GM19463 (cell line): Measurements from ENCODE around the gene CCNF.
A peak's percentile ranks its signal among the peaks of the same experiment; 100 is the strongest.

Source experiments
- ATAC-seq: cut with Tn5 transposase; IDR thresholded peaks from one replicate; pipeline ENCODE4 v1.9.1; 2021; ENCODE audit warnings: mild to moderate bottlenecking, moderate library complexity; ENCODE audit not compliant: unreplicated experiment

CCNF gene

DNA sequence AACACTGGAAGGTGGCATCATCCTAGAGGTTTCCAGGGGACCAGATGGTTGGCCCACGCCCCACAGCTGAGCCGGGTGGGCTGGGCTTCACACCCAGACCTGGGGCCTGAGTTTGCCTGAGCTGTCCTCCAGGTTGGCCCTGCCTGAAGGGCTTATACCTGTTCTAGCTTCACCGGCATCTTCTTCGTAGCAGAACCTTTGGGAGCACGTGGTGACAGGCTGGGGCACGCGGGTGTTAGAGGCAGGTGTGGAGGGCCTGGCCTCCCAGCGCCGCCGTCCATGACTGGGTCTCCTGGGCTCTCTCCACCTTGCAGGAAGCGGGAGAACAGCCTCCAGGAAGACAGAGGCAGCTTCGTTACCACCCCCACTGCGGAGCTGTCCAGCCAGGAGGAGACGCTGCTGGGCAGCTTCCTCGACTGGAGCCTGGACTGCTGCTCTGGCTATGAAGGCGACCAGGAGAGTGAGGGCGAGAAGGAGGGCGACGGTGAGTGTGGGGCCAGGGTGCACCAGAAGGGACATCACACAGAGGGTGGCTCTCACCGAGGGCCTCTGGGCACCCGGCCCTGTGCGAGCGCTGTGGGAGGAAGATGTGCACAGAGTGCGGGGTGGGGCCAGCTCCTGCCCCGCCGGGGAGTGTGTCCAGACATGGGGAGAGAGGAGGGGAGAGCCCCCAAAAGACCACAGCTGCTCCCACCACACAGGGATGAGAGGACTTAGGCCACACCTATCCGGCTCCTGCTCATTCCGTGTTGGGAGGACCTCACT is 26.0 kb downstream of the CCNF start:
- ATAC-seq, result no peak

DNA sequence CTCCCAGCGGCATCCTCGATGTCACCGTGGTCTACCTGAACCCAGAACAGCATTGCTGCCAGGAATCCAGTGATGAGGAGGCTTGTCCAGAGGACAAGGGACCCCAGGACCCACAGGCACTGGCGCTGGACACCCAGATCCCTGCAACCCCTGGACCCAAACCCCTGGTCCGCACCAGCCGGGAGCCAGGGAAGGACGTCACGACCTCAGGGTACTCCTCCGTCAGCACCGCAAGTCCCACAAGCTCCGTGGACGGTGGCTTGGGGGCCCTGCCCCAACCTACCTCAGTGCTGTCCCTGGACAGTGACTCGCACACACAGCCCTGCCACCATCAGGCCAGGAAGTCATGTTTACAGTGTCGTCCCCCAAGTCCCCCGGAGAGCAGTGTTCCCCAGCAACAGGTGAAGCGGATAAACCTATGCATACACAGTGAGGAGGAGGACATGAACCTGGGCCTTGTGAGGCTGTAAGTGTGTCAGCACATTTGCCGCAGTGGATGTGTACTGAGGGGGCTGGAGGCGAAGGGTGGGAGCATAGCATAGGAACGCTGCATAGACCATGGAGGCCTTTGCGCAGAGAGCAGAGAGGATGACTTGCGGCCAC is 27.4 kb downstream of the CCNF start:
- no peak for ATAC-seq

DNA sequence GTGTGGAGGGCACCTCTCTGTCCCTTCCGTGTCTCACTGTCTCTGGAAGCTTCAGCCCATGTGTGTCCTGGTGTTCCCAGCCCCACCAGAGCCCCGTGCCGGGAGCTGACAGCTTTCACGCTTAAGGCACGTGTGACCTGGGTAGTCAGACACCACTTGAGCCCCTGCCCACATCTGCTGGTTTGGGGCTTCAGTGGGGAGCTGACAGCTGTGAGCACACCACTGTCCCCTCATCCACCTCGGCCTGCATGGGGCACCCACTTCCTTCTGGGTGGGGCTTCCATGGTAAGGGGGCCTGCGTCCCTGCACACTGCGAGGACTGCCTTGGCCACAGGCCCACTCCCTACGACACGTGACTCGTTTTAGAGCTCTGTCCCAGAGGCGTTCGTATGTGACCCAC is 28.0 kb downstream of the CCNF start:
- ATAC-seq, result no peak

DNA sequence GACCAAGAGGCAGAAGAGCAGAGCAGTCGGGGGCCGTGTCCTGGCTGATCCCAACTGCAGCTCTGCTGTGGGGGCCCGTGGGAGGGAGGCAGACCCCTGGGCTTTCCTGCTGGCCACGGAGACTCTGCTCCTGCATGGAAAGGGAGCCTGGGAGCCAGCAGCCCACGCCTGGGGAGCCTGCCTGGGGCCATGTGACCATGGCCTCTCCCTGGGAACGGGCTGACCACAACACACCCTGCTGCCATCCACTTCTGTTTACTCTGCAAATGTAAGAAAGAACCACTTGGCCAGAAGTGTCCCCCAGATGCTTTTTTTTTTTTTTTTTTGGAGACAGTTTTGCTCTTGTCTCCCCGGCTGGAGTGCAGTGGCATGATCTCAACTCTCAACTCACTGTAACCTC is 28.7 kb downstream of the CCNF start:
- ATAC-seq, result no peak

DNA sequence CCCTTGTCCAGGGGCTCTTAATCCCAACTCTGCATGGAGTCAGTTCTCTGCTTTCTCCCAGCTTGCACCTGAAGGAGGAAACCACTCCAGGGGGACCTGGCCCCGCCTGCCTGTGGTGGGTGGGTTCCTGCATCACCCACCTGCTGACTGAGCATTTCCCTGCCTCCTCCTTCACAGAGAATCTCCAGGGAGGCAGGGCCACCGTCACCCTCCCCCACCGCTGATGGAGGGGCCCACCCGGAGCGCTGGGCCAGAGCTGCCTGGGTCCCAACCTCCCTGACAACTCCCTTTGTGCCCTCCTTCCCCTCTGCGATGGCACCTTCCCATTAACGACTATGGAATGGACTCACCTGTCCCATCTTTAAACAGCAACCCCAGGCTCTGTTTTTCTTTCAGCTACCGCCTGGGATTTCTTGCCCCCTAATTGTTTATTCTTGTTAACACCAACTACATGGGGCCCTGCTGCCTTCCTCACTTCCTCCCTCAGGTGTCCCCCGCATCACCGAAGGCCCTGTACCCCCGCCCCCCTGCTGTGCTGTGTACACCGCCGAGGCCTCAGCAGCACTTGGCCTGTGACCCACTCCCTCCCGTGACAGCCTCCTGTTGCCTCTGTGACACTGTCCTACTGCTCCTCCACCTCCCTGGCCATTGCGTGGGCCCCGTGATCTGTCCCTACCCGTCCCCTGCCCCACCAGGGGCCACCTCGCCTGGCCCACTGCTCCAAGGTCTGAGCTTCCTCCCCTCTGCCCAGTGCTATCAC is 29.8 kb downstream of the CCNF start:
- no peak for ATAC-seq

DNA sequence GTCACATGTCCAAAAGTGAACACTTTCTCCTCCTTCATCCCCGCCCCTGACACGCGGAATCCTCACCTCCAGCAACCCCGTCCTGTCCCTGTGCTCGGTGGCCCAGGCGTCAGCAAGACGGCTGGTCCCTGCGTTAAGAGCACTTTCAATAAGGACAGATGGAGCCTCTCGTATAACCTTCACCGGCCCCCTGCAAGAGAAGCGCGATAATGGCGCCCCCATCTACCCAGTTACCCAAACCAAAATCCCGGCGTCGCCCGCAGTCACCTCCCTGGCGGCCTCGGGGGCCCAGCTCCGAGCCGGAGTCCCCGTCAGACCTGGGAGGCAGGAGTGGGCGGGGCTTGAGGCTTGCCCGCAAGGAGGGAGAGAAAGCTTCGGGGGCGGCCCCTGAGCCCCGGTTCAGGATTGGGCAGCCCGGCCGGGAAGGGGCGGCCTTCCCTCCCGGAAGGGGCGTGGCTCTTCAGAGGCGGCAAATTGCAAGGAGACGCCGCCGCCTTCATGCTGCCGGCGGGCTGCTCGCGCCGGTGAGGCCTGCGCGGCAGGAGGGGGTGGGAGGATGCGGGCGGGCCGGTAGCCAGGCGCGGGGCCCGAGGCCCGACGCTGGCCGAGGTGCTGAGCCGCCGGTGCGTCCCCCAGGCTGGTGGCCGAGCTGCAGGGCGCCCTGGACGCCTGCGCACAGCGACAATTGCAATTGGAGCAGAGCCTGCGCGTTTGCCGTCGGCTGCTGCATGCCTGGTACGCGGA is 30.6 kb downstream of the CCNF start, which contains the start of gene TEDC2:
Gene TEDC2, plus strand, starts transcription at position 463 of the 744 bp plus-strand sequence. Its CDS starts 36 bp downstream, at position 499.
- ATAC-seq, result peak; percentile 96

DNA sequence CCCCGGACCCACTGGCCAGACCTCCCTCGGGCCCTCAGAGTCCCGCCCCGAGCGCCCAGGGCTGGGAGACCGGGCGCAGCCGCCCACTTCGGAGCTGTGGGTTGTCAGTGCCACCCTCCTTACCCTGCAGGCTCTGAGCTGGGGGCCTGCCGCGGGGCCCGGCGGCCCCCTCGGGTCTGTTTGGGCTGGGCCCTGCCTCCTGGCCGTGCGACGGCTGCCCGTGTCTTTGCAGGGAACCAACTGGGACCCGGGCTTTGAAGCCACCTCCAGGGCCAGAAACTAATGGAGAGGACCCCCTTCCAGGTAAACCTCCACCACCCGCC is 31.1 kb downstream of the CCNF start:
- ATAC-seq, result no peak

DNA sequence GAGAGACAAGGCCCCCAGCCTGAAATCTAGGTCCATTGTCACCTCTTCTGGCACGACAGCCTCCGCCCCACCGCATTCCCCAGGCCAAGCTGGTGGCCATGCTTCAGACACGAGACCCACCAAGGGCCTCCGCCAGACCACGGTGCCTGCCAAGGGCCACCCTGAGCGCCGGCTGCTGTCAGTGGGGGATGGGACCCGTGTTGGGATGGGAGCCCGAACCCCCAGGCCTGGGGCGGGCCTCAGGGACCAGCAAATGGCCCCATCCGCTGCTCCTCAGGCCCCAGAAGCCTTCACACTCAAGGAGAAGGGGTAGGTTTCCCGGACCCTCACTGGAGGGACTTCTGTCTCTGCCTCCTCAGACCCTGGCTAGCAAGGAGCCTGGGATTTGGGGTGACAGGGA is 31.7 kb downstream of the CCNF start:
- ATAC-seq, result no peak

DNA sequence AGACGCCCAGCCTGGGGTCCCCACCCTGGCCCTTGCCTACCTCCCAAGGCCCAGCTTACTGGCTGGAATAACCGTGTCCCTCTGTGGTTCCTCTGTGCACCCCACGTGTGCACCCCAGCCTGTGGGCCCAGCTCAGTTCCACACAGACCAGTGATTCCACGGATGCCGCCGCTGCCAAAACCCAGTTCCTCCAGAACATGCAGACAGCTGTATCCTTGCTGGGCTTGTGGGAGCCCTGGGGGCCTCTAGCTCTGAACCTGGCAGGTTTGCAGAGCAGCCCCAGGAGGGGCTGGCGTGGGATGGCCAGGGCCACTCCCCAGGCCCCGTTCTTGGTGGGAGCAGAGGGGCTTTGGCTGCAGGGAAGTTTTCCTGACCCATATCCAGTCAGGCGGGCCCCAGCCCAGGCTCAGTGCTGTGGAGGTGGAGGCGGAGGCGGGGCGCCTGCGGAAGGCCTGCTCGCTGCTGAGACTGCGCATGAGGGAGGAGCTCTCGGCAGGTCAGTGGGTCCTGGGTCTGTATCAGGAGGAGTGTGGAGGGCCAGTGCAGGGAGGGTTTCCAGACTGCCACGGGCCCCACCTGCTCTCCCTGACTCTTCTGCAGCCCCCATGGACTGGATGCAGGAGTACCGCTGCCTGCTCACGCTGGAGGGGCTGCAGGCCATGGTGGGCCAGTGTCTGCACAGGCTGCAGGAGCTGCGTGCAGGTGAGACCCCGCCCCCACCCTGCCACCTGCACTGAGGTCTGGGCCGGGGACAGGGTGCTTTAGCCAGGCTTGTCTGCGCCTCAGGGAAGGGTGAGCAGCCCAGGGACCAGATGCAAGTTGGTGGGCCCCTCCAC is 33.0 kb downstream of the CCNF start:
- no peak for ATAC-seq

DNA sequence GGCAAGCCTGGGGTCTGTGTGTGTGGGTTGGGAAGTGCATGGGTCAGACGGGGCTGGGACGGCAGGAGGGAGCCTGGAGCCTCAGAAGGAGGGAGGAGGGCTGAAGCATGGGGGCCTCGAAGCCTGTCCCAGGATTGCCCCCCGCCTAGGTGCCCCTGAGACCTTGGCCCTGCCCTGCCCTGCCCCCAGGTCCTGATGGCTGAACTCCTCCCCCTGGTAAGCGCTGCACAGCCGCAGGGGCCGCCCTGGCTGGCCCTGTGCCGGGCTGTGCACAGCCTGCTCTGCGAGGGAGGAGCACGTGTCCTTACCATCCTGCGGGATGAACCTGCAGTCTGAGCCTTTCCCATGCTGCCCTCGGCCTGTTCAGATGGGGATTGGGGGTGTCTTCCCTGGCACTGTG is 35.1 kb downstream of the CCNF start:
- no peak for ATAC-seq

DNA sequence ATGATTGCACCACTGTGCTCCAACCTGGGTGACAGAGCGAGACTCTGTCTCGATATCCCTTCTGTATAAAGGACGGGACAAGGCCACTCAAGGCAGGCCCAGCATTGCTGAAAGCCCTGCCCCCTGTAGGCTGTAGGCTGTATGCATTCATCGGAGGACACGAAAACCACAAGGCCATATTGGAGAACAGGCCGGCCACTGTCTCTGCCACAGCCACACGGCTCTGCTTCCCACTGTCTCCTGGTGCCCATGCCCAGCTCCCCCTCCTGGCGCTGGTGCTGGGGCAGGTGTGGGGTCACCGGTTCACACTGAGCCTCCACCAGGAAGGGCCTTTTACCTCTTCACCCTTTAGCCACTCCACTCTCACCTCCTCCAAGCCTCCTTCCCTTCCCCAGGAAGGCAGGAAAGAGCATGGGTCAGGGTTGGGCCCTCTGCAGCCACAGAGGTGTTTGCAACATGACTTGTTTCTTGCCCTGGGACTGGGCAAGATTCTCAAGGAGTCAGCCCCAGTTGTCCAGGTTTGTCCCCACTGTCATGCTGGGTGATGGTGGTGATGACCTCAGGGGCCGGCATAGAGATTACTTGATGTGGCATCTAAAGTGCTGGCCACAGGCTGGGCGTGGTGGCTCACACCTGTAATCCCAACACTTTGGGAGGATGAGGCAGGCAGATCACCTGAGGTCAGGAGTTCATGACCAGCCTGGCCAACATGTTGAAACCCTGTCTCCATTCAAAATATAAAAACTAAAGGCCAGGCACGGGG is 36.6 kb downstream of the CCNF start:
- ATAC-seq, result no peak

DNA sequence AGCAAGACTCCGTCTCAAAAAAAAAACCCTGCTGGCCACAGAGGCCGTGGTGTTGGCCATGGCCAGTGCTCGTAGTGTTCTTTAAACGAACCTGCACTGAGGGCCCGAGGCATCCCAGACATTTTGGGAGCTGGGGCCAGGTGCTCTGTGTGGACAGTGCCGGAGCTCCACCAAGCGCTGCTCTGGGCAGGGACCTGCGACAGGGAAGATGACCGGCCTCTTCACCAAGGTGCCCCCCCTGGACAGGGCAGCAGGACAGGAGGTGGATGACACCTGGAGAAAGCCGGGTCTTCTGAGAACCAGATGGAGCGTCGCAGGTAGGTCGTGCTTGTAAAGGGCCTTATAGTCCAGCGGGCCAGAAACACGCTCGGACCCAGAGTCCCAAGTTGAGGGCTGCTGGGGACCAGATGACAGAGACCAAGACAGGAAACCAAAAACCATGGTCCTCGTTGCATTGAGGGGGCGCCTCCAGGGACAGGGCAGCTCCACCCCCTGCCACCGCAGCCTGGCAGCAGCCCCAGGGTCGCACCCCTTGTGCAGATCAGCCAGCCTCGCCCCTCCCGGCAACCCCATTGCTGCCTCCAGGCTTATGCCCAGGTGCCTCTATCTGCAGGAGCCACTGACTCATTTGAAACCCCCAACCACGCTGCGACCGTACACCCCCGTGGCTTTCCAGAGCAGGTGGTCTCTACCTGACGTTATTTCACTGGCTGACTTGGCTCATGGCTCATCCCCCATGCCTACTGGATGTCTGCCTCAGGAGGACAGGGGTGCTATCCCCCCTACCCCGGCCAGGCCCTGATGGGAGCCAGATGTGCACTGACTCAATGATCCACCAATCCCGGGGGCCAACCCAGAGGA is 37.6 kb downstream of the CCNF start:
- ATAC-seq, result no peak

DNA sequence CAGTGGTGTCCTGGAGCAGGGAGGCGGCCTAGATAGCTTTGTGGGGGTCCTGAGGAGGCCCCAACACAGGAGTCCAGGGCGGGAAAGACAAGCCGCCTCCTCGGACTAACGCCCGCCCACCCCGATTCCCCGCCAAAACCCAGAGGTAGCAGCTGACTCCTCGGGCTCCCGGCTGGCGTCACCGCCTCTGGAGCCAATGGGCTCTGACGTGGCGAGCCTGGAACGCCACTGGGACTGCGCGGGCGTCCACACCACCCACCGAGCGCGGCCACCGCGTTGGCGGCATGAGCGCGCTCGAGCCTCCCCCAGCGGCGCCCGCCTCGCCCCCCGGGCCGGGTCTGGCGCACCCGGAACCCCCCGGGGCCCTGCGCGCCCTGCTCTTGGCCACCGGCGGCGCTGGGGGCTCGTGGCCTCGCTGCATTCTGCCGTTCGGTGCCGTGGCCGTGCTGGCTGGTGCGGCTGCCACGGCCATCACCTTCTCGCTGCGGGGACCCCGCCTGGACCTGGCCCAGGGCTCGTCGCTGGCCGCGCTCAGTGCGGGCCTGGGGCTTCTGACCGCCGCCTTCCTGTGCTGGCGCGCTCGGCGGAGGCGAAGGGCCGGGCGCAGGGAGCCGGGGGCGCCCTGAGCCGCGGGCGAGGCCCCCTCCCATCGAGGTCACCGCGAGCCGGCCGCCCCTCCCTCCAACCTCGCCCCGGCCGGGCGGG is 38.4 kb downstream of the CCNF start:
- ATAC-seq, result no peak

DNA sequence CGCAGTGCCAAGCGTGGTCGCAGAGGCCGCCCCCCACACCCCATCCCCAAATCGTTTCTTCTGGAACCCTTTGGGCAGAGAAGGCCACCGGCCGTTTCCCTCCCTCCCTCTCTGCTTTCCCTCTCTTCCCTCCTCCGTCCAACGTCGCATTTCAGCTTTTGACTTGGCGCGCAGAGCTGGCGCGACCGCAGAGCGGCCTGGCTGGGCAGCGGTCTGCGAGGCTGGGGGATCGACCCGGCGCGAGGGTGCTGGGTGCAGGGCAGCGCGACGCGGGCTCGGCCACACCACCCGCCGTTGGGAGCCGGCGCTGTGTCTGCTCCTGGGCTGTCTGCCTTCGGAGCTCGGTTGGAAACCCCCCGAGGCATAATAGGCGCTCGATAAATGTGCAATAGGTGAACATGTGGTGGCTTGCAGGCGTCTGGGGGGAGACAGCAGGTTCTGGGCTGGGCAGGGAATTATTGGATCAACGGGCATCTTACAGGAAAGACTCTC is 39.0 kb downstream of the CCNF start:
- ATAC-seq, result no peak

DNA sequence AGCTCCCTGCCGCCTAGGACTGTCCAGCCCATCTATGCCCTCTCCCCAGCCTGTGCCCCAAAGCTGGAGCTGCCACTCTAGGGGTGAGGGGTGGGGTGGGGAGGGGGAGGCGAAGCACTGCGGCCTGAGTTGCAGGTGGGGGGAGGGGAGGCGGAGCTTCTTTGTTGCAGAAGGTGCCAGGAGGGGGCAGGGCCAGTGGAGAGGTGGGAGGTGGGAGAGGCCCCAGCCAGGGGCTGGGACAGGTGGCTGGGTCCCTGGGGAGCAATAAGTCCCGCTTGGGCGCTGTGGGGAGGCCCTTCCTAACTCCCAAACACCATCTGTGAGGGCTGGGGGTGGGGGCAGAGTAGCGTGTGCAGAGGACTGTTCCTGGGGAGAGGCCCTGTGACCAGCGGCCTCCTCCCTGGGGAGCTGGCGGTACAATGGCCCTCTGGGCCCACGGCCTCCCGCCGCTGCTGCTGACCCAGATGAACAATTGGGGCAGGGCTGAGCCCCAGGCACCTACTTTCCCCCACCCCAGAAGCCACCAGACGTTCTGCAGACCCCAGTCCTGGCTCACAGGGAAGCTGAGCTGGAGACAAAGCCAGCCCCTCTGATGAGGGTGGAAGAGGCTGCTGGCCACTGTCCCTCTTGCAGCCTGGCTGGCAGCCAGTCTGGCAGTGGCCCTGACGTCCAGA is 39.6 kb downstream of the CCNF start:
- ATAC-seq, result peak; percentile 36

DNA sequence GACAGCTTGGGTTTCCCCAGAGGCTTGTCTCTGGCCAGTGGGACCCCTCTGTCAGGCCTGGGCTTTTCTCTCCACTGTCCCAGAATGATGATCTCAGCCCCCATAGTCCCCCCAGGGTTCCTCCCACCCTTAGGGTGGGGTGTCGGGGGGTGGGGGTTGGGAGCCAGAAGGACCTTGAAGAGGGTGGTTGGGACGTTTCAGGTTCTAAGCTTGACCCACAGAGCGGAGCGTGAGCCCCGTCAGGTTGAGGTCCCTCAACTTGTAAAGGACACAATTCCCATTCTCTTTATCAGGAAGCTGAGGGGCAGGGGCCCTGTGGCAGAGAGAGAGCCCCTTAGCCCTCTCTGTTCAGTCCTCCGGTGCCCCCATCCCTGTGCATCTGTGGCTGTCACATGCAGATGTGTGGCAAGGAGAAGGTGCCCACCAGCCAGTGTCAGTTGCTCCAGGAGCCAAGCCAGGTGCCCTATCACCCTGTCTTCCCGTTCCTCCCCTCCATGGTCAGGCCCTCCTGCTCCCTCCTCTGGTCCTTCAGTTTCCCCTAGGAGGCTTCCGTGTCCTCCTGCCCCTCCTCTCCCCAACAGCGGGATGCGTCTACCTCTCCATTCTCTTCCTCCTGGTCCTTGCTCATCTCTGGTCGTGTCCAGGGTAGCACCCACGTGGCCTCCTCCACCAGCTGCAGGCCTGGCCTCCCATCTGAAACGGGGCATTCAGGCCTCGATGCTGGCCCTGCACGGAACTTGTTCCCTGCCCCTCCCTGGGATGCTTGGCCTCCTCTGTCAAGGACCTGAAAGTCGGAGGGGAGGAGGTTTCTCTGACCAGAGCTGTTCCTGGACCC is 40.4 kb downstream of the CCNF start:
- no peak for ATAC-seq

DNA sequence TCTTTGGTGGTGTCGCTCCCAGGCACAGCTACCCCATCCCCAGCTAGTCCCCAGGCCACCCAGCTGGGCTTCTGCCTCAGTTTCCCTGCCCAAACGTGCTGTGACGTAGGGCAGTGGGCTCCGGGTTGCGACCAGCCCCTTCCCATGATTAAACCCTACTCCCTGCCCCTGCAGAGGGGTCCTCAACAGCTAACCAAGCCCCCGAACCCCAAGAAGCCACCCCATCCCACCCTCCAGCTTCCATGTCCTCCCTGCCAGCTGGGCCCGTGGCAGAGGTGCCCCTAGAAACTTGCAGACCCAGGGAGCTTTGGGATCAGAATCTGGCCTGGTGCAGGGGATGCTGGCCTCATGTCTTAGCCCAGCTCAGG is 41.0 kb downstream of the CCNF start:
- ATAC-seq, result no peak
